HG03025 (cell line): ENCODE results near the gene IGLL5.

Experiments used
- ATAC-seq: cut with Tn5 transposase; IDR thresholded peaks from one replicate; pipeline ENCODE4 v1.9.1; 2021; ENCODE audit warnings: mild to moderate bottlenecking, moderate library complexity; ENCODE audit not compliant: unreplicated experiment, low FRiP score

IGLL5 gene

GRCh38 chr22:22925146-22925804 lies 37.7 kb downstream of the IGLL5 start:
- ATAC-seq: no peak

- ATAC-seq: no peak
Measured at GRCh38 chr22:22925805-22926369, 38.3 kb downstream of the IGLL5 start.

- ATAC-seq: no peak
Measured at GRCh38 chr22:22926370-22927195, 39.0 kb downstream of the IGLL5 start.

GRCh38 chr22:22927196-22927887 lies 39.7 kb downstream of the IGLL5 start:
- ATAC-seq: no peak

- no peak for ATAC-seq
Measured at GRCh38 chr22:22927888-22928665, 40.5 kb downstream of the IGLL5 start.

- ATAC-seq: peak; percentile 75
Measured at GRCh38 chr22:22928666-22929380, 41.2 kb downstream of the IGLL5 start.

- ATAC-seq: no peak
Measured at GRCh38 chr22:22929381-22930221, 42.0 kb downstream of the IGLL5 start.

- no peak for ATAC-seq
Measured at GRCh38 chr22:22930222-22930497, 42.5 kb downstream of the IGLL5 start.

GRCh38 chr22:22930571-22931556 lies 43.2 kb downstream of the IGLL5 start:
- ATAC-seq: no peak

GRCh38 chr22:22931557-22932270 lies 44.1 kb downstream of the IGLL5 start:
- no peak for ATAC-seq

GRCh38 chr22:22932512-22932941 lies 44.9 kb downstream of the IGLL5 start:
- no peak for ATAC-seq

- no peak for ATAC-seq
Measured at GRCh38 chr22:22933100-22933806, 45.6 kb downstream of the IGLL5 start.

- no peak for ATAC-seq
Measured at GRCh38 chr22:22933807-22934542, 46.4 kb downstream of the IGLL5 start.

- ATAC-seq: no peak
Measured at GRCh38 chr22:22934543-22935055, 47.0 kb downstream of the IGLL5 start.

GRCh38 chr22:22935056-22935545 lies 47.5 kb downstream of the IGLL5 start:
- peak; percentile 17 for ATAC-seq
